ENCODE data around the gene CDH4. TPM values are rescaled to one million over a fixed set of nuclear protein-coding genes. Genes with fewer than 3 reads are reported as not detected.

The CDH4 gene
- total and polyA plus RNA-seq, 2 of the 13 experiments (the other 11 are each of a cell fraction or from before 2014, with no cell fraction given), result not detected

- H3K79me2 ChIP-seq (ENCODE audit: insufficient read depth, low read length), result no peaks in the 10 kb centered on the region
- no peaks in the 10 kb centered on the region for H3K36me3 ChIP-seq (replicated peaks in 1 of 2; ENCODE audit: control insufficient read depth in 1 of 2, insufficient read depth in 2 of 2, low read length in 2 of 2)
- in situ Hi-C loops (cut with HindIII; ENCODE audit: extremely low pct_ligation_motif_present, low pct_unique_long_range_greater_than_20kb) (no loop called here), intact Hi-C loops (cut with micrococcal nuclease; ENCODE audit: unreplicated experiment) (no loop called here)
- no peak for DNase-seq (ENCODE audit: low spot score)
- H2AFZ ChIP-seq (ENCODE audit: low read length), result no peak overlapping the region
- H3K27me3 ChIP-seq (ENCODE audit: control insufficient read depth in 1 of 2, insufficient read depth in 2 of 2, low read length in 2 of 2), result peaks cover 15 to 78% of the 10 kb centered on the region in 2 experiments
- H3K4me2 ChIP-seq (ENCODE audit: low read depth, low read length), result no peak overlapping the region
- no peak for ATAC-seq
- ChIA-PET CTCF (ENCODE audit: low intra/inter-chr PET ratio, low total read pairs) (no interaction called here), POLR2A (no interaction called here)
- H3K4me3 ChIP-seq (replicated peaks in 1 of 3; ENCODE audit: insufficient read depth in 1 of 3, low read depth in 2 of 3, low read length in 3 of 3), result no peak overlapping the region
- TF ChIP-seq ARID2 (CRISPR knock-in tag; IDR thresholded peaks at IDR 0.05; ENCODE audit: borderline replicate concordance) (no peak), ZNF562 (CRISPR knock-in tag; IDR thresholded peaks at IDR 0.05; ENCODE audit: borderline replicate concordance) (no peak), POGK (CRISPR knock-in tag; conservative IDR thresholded peaks at IDR 0.05) (no peak), SMARCC2 (IDR thresholded peaks at IDR 0.05) (no peak)
- no peak for FAIRE-seq
- H4K20me1 ChIP-seq (ENCODE audit: insufficient read depth, low read length), result no peaks in the 10 kb centered on the region
- H3K9me3 ChIP-seq (ENCODE audit: low read length), result no peaks in the 10 kb centered on the region
- 32% methylated on average over 9 of the region's 9 CpGs for WGBS (ENCODE audit: low lambda C conversion rate)
- H3K9ac ChIP-seq (ENCODE audit: insufficient read depth, low read depth, low read length), result no peak overlapping the region
- no peak overlapping the region for H3K27ac ChIP-seq (ENCODE audit: extremely low read length, insufficient read depth, low read length)
- no peaks in the 10 kb centered on the region for H3K4me1 ChIP-seq (ENCODE audit: insufficient read depth, low read length)
- BruUV-seq (replicated peaks), result no TSS peak
These were observed 265.4 kb downstream of the CDH4 start for GRCh38 chr20:61517419-61517818.

GRCh38 chr20:61518424-61518951, 266.4 kb downstream of the CDH4 start:
- no peak overlapping the region for H2AFZ ChIP-seq (ENCODE audit: low read length)
- BruUV-seq (replicated peaks), result no TSS peak
- CTCF ChIA-PET (ENCODE audit: low intra/inter-chr PET ratio, low total read pairs), result no interaction called here
- H3K4me2 ChIP-seq (ENCODE audit: low read depth, low read length), result no peak overlapping the region
- POLR2A ChIA-PET, result no interaction called here
- no peak for ATAC-seq
- no peaks in the 10 kb centered on the region for H3K36me3 ChIP-seq (replicated peaks in 1 of 2; ENCODE audit: control insufficient read depth in 1 of 2, insufficient read depth in 2 of 2, low read length in 2 of 2)
- no peak overlapping the region for H3K9ac ChIP-seq (ENCODE audit: insufficient read depth, low read depth, low read length)
- H3K9me3 ChIP-seq (ENCODE audit: low read length), result no peaks in the 10 kb centered on the region
- 16% methylated on average over 5 of the region's 5 CpGs for WGBS (ENCODE audit: low lambda C conversion rate)
- H4K20me1 ChIP-seq (ENCODE audit: insufficient read depth, low read length), result no peaks in the 10 kb centered on the region
- no peaks in the 10 kb centered on the region for H3K4me1 ChIP-seq (ENCODE audit: insufficient read depth, low read length)
- no peak overlapping the region for H3K27ac ChIP-seq (ENCODE audit: extremely low read length, insufficient read depth, low read length)
- no peak overlapping the region for H3K4me3 ChIP-seq (replicated peaks in 1 of 3; ENCODE audit: insufficient read depth in 1 of 3, low read depth in 2 of 3, low read length in 3 of 3)
- no peak for FAIRE-seq
- intact Hi-C loops (cut with micrococcal nuclease; ENCODE audit: unreplicated experiment) (no loop called here), in situ Hi-C loops (cut with HindIII; ENCODE audit: extremely low pct_ligation_motif_present, low pct_unique_long_range_greater_than_20kb) (no loop called here)
- H3K27me3 ChIP-seq (ENCODE audit: control insufficient read depth in 1 of 2, insufficient read depth in 2 of 2, low read length in 2 of 2), result peaks cover 13 to 78% of the 10 kb centered on the region in 2 experiments
- no peaks in the 10 kb centered on the region for H3K79me2 ChIP-seq (ENCODE audit: insufficient read depth, low read length)
- no peak for DNase-seq (ENCODE audit: low spot score)
- TF ChIP-seq TRIM22 (IDR thresholded peaks at IDR 0.05) (peak; percentile 73; the same call in 1 of the 2 replicates), RELA (CRISPR knock-in tag; IDR thresholded peaks at IDR 0.05) (no peak), ZNF644 (CRISPR knock-in tag; IDR thresholded peaks at IDR 0.05; ENCODE audit: low read depth) (no peak), KDM5A (IDR thresholded peaks at IDR 0.05; ENCODE audit: borderline replicate concordance, low read length) (no peak), PHB2 (IDR thresholded peaks at IDR 0.05; ENCODE audit: partially characterized antibody) (peak; percentile 24), CC2D1A (CRISPR knock-in tag; IDR thresholded peaks at IDR 0.05) (no peak), ZNF709 (CRISPR knock-in tag; IDR thresholded peaks at IDR 0.05) (no peak), ZNF687 (CRISPR knock-in tag; IDR thresholded peaks at IDR 0.05) (no peak), BHLHE40 (IDR thresholded peaks at IDR 0.05; ENCODE audit: low read length) (no peak)

All from HepG2 (cell line).